Smooth muscle cell (in vitro differentiated cells): ENCODE results near the gene MPP1. TPM values are rescaled to one million over a fixed set of nuclear protein-coding genes. Genes with fewer than 3 reads are reported as not detected.
"Not testable (repeated sequence)": the region's sequence is repeated elsewhere in the genome, so short reads cannot be mapped to it uniquely, and the experiment has no call there.

Source experiments
- DNase-seq: peaks from one replicate; lab custom pipeline; 2025; ENCODE audit not compliant: unreplicated experiment; lab: John Stamatoyannopoulos, UW
- H2AFZ ChIP-seq: fragments of 200-600 bp; sonication (generic); 2 replicates; pipeline ENCODE4 v1.6.0; 2016; ENCODE audit warnings: antibody characterized with exemption, low read depth, mild to moderate bottlenecking
- H3F3A ChIP-seq: fragments of 200-600 bp; sonication (generic); 2 replicates; pipeline ENCODE4 v1.6.0; 2017; ENCODE audit warnings: antibody characterized with exemption, low read depth
- H3K27ac ChIP-seq: fragments of 200-600 bp; sonication (generic); 2 replicates; pipeline ENCODE4 v1.5.1; 2016; ENCODE audit warnings: low read depth, mild to moderate bottlenecking
- H3K27me3 ChIP-seq: fragments of 200-600 bp; sonication (generic); 2 replicates; pipeline ENCODE4 v1.6.1; 2016; ENCODE audit warnings: low read depth, mild to moderate bottlenecking
- H3K36me3 ChIP-seq: fragments of 200-600 bp; sonication (generic); 2 replicates; pipeline ENCODE4 v1.5.1; 2016; ENCODE audit warnings: low read depth
- H3K4me1 ChIP-seq: fragments of 200-600 bp; sonication (generic); 2 replicates; pipeline ENCODE4 v1.5.1; 2016; ENCODE audit warnings: low read depth
- H3K4me2 ChIP-seq: fragments of 200-600 bp; sonication (generic); 2 replicates; pipeline ENCODE4 v1.6.0; 2016; ENCODE audit warnings: mild to moderate bottlenecking
- H3K4me3 ChIP-seq: fragments of 200-600 bp; sonication (generic); 2 replicates; pipeline ENCODE4 v1.5.1; 2016; ENCODE audit warnings: mild to moderate bottlenecking
- H3K79me2 ChIP-seq: fragments of 200-600 bp; sonication (generic); 2 replicates; pipeline ENCODE4 v1.6.0; 2016; ENCODE audit warnings: low read depth, mild to moderate bottlenecking
- H3K9ac ChIP-seq: fragments of 200-600 bp; sonication (generic); 2 replicates; pipeline ENCODE4 v1.6.0; 2016; ENCODE audit warnings: low read depth
- H3K9me3 ChIP-seq: fragments of 200-600 bp; sonication (generic); replicated peaks from 2 replicates; pipeline ENCODE4 v1.5.1; 2016; ENCODE audit warnings: low read depth
- H4K20me1 ChIP-seq: fragments of 200-600 bp; sonication (generic); 2 replicates; pipeline ENCODE4 v1.6.0; 2016; ENCODE audit warnings: low read depth
- CTCF ChIP-seq: fragments of 200-600 bp; sonication (generic); IDR thresholded peaks from 2 replicates; pipeline ENCODE4 v1.5.1; 2017; ENCODE audit warnings: borderline replicate concordance, mild to moderate bottlenecking, antibody characterized with exemption; ENCODE audit not compliant: insufficient read depth, poor library complexity, severe bottlenecking
- WGBS: methylation state at CpG from one replicate; pipeline ENCODE4 v1.1.7; 2016; ENCODE audit warnings: low lambda C conversion rate; 5-methylcytosine and 5-hydroxymethylcytosine counted together
- polyA plus RNA-seq: library from polyadenylated mRNA; unstranded; fragments of >200 nt; fragmentation: Nextera tagmentation; extraction: Ambion mirVana; gene quantifications from 2 replicates; pipeline ENCODE4 v1.2.1, GENCODE V29; 2016
- total RNA-seq: library from RNA; depleted of rRNA; stranded (reverse); fragments of >200 nt; gene quantifications from 2 replicates; pipeline ENCODE4 v1.2.3, GENCODE V29; 2014

The MPP1 gene
- total and polyA plus RNA-seq, 2 experiments from 2014 or later: 15.1 to 17.5 TPM

DNA sequence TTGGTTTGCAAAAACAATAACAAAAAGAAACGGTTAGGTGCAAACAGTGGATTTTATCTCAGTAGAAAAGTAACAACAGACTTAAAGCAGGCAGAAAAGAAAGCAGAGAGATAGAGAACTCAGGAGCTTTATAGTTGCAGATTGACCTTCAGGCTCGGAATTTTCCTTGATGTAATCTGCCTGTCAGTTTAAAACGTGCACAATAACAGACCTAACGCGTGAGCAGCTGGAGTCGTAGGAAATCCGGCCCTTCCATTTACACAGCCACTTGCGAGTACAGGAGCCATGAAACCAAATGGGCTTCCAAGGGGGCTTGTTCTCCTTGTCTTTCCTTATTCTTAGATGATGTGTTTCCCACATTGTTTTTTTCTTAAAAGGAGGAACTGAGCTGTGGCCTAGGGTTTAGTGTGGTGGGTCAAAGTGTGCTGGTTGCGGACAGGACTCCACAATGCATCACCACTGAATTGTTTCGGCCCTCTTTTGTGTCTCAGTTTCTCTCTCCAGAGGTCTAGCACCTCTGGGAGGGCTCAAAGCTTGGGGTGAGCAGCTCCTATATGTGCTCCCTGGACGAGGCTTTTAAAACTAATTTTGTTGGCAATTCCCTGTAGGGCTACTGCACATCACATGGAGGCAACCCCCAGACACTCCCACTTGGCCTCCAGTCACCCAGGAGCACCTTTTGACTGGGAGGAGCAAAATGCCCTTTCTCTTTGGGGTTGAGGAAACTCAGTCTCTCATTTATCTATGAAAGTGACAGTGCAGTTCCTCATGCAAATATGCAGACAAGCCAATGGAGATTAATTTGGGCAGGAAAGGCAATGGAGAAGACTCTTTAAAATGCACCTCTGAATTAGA is 13.9 kb upstream of the MPP1 start:
- Histone ChIP-seq H3K4me3 (no peak overlapping the region), H3K36me3 (no peaks in the 10 kb centered on the region), H3K27me3 (no peaks in the 10 kb centered on the region), H3K79me2 (no peaks in the 10 kb centered on the region), H3F3A (no peaks in the 10 kb centered on the region), H4K20me1 (no peaks in the 10 kb centered on the region), H3K9me3 (no peaks in the 10 kb centered on the region), H3K9ac (no peak overlapping the region), H3K27ac (no peak overlapping the region), H3K4me1 (no peaks in the 10 kb centered on the region), H2AFZ (no peak overlapping the region), H3K4me2 (no peak overlapping the region)
- 76% methylated on average over 11 of the region's 11 CpGs for WGBS
- no peak for TF ChIP-seq CTCF
- no peak for DNase-seq

- not testable (repeated sequence) for H3K36me3 ChIP-seq, H2AFZ ChIP-seq, H3K27ac ChIP-seq, H3K4me3 ChIP-seq, H3K9ac ChIP-seq, H3K27me3 ChIP-seq, H4K20me1 ChIP-seq, H3K4me1 ChIP-seq, H3K79me2 ChIP-seq, H3F3A ChIP-seq, DNase-seq, H3K9me3 ChIP-seq, H3K4me2 ChIP-seq
- WGBS: 89% methylated on average over 19 of the region's 19 CpGs
These were observed 11.8 kb upstream of the MPP1 start for GRCh38 chrX:154817048-154817618.

GRCh38 chrX:154816326-154816898 is 11.1 kb upstream of the MPP1 start:
- not testable (repeated sequence) for H3K4me1 ChIP-seq, H3K4me2 ChIP-seq, DNase-seq, H3K27me3 ChIP-seq, H3K27ac ChIP-seq, H3K79me2 ChIP-seq, H3K9ac ChIP-seq, H3K36me3 ChIP-seq, H3K4me3 ChIP-seq, H4K20me1 ChIP-seq, H3F3A ChIP-seq, H3K9me3 ChIP-seq, H2AFZ ChIP-seq
- WGBS: 69% methylated on average over 4 of the region's 4 CpGs

DNA sequence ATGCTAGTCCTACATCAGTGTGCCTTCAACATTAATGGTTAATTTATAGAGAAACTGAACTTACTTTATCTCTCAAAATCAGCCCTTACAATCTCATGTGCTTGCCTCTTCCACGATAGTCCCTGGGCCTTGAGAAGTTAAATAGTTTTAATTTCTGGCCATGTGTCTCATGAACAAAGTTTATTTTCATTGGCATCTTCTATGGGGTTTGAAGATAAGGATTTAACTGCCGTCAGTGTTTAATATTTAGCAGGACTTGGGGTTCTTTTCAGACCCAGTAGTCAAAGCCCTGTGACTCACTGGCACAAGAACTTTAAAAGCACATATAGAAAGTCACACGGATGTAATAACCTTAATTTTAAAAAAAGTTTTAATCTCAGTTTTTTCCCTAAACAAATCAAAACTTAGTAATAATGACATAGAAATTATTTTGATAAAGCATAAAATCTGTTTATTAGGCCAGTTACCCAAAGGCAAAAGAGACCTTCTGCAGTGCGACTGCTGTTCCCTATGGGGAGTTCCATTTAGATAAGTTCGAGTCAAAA is 10.1 kb upstream of the MPP1 start:
- no peak for DNase-seq
- Histone ChIP-seq H2AFZ (no peak overlapping the region), H3K4me3 (no peak overlapping the region), H3K4me1 (no peaks in the 10 kb centered on the region), H3K9ac (no peak overlapping the region), H4K20me1 (no peaks in the 10 kb centered on the region), H3K4me2 (no peak overlapping the region), H3K9me3 (no peaks in the 10 kb centered on the region), H3K36me3 (no peaks in the 10 kb centered on the region), H3K27ac (no peak overlapping the region), H3K79me2 (no peaks in the 10 kb centered on the region), H3F3A (no peaks in the 10 kb centered on the region), H3K27me3 (no peaks in the 10 kb centered on the region)
- 51% methylated on average over 5 of the region's 5 CpGs for WGBS
- no peak for TF ChIP-seq CTCF
